NCI-H345 treated with DMSO at 0.1 percent for 48 hours (cell line): ENCODE data around the gene MPP3.

Experiments
- DNase-seq: peaks from one replicate; lab custom pipeline; 2025; ENCODE audit not compliant: unreplicated experiment; lab: John Stamatoyannopoulos, UW

Gene MPP3

DNA sequence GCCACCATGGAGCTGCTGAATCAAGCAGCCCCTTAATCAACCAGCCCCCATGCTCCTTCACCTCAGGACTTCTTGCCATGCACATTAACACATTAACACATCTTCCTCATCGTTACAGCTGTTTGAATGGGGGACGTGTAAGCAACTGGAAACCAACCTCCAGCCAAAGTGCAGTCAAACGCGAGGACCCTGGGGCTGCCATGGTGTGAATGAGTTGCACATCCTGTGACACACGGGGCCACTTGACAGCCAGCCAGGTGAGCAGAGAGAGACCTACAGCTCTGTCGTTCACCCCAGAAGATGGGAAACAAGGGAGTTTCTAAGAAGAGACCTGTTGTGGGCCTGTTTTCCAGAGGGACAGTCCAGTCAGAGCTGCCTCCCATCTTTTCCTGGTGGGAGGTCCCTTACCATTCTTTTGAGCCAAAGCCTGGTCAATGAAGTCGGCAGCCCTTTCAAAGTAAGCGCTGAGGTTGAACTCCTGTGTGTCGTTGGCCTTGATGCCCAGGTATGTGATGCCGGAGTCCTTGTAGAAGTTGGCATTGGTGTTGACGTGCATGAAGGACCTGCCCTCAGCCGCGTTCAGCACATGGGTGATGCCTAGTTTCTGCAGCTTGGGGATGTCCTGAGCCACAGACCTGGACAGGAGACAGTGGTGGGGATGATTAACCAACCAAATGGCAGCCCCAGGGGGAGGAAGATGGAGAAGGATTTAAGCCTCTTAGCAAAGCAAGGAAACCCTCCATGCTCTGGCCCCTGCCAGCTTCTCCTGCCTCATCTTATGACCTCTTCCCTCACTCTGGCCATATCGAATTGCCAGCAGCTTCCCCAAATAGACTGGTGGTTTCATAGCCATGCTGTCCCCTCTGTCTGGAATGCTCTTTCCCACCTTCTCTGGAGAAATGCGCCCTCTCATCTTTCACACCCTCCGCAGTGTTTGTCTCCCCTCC lies 58.4 kb downstream of the MPP3 start:
- no peak for DNase-seq

DNA sequence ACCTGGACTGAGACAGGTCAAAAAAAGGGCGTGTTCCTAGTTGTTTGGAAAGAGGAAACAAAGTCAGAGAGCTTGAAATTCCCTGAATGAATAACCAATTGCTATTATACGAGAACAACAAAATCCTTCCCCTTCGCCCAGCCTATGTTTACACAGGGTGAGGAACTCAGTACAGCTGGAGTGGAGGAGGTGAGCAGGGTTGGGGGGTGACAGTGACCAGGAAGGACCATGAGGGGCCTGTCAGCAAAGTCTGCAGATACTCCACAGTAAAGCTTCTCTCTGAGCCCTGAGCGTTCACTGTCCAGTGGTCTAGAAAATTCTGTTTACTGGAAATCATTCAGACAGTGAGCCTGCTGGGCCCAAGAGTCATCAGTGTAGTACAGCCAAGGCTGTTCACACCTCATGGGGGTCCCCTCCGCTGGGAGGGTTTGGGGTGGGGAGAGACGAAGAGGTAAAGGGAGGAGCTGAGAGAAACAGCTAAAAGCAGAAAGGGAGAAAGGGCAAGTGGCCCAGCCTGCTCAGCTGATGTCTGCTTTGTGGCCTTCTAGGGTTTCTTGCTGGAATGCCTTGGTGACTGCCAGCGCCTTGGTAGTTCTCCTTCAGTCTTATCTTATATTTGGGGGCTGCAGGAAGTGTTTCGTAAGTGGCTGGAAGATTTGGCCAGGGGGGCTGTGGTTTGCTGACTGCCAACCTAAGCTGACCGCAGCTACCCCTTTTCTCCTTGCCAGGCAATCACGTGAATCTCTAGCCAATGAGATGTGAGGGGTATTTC lies 59.9 kb downstream of the MPP3 start:
- DNase-seq = no peak

DNA sequence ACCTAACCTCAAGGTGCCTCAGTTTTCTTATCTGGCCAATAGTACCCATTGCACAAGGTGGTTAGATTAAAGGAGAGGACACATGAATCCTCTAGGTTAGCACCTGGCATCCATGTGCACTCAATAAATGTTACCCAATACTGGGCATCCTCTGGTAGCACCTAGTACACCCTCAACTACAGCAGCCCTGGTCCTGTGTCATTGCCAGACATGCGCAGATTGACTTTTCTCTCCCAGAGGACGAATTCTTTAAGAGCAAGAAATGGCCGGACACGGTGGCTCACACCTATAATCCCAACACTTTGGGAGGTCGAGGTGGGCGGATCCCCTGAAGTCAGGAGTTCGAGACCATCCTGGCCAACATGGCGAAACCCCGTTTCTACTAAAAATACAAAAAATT lies 61.5 kb downstream of the MPP3 start:
- no peak for DNase-seq

DNA sequence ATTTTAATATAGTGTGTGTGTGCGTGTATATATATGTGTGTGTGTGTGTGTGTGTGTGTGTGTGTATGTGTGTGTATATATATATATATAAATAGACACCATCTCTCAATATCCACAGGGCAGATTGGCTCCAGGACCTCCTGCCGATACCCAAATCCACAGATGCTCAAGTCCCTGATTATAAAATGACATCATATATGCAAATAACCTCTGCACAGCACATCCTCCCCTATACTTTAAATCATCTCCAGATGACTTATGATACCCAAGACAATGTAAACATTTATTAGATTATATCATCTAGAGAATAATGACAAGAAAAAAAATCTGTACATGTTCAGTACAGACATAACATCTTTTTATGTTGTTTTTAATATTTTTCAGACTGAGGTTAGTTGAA lies 62.0 kb downstream of the MPP3 start:
- DNase-seq = no peak

DNA sequence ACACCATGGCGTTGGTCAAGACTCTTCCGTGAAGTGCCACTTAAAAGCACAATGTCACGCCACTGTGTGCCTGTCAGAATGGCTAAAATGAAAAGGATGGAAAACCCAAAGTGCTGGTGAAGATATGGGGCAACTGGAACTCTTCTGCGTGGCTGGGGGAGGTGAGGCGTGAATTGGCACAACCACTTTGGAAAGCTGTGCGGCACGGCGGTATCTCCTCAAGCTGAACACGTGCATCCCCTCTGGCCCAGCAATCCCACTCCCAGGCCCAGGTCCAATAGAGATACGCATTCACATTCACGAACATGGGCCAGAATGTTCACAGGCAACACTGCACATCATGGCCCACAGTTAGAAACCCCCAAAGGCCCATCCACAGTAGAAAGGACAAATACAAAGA lies 63.1 kb downstream of the MPP3 start:
- no peak for DNase-seq

DNA sequence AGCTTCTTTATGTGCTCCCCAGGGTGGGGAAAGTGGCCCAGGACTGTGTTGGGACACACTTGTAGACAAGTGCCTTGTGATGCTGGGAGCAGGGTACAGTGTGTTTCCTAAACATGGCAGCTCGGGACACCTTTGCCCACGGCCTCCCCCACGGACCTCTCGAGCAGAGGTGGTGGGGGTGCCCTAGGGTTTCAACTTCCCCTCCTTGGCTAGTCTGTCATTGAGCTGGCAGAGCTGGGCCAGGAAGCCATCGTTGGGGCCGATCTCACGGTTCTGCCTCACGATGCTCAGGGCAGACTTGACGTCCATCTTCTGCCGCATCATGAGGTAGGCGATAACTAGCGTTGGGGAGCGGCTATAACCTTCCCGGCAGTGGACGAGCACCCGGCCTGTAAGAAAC lies 63.5 kb downstream of the MPP3 start:
- DNase-seq = no peak

DNA sequence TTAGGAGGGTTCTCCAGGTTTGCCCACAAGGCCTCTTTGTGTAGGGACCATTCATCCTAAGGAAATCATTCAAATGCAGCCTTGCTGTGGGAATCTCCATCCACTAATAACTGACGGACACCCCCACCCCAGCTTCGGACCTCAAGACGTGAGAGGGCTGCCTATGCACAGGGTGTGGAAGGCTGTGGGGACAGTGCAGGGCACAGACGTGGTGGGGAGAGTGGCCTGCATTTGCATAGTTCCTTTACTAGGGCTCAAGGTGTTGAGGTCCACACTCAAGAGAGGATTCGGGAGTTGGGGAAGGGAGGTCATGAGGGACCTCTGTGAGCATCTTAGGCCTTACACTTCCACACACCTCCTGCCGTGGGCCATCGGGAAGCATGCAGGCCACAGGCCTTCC lies 64.0 kb downstream of the MPP3 start:
- no peak for DNase-seq

DNA sequence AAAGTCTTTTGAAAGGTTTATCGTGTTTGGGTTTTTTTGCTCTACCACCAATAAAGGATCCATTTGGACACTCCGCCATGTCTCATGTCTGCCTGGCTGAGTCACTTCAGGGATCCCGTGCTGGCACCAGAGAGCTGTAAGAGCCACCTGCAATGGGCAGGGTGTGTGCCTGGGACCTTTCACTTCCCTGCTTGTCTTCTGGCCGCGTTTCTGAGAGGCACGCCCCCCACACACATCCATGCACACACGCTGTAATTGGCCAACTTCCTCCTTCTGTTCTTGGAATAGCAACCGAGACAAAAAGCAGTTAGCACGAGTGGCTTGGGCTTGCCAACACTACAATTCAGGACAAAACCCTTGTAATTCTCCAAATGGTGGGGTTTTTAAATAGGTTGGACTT lies 64.6 kb downstream of the MPP3 start:
- DNase-seq = no peak

DNA sequence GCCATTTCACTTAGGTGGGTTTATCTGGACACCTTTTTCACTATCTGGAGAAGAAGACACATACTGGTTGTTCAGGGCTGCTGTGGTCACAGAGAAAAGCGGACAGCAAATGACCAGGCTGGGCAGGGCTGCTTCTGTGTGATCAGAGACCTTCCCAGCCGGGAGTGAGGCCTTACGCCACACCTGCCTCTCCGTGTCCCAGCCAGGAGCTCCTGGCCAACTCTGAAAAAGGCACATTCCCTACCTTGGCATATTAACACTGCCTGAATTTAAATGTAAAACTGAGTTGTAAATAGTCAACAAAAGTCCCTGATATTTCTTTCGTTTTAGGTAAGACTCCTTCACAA lies 65.3 kb downstream of the MPP3 start:
- no peak for DNase-seq

DNA sequence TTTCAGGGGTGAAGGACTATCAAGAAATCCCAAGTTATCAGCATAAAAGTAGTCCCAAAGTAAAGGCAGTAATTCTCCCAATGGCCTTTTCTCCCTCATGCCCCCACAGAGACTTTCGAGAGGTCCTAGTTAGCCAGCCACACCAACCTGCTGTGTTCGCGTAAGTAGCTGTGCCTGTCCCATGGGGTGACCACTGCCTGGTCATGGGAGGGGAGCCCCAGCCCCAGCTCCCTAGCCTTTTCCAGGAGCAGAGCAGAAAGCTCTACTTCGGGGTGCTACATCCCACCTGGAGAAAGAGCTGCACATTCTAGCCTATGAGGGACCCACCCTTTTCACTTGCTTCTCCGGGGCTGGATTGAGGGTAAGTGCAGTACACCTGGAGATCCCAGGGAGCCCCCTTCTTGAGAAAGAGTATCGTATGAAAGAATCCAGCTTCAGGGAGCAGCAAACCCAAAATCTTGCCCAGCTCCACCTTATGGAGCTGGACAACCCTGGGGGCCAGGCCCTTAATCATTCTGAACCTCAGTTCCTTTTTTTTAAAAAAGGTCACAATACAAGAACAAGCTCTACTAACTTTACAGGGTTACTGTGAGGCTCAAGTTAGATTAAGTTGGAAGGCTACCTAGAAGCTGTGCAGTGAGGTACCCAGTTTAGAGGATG lies 65.8 kb downstream of the MPP3 start:
- DNase-seq = no peak

DNA sequence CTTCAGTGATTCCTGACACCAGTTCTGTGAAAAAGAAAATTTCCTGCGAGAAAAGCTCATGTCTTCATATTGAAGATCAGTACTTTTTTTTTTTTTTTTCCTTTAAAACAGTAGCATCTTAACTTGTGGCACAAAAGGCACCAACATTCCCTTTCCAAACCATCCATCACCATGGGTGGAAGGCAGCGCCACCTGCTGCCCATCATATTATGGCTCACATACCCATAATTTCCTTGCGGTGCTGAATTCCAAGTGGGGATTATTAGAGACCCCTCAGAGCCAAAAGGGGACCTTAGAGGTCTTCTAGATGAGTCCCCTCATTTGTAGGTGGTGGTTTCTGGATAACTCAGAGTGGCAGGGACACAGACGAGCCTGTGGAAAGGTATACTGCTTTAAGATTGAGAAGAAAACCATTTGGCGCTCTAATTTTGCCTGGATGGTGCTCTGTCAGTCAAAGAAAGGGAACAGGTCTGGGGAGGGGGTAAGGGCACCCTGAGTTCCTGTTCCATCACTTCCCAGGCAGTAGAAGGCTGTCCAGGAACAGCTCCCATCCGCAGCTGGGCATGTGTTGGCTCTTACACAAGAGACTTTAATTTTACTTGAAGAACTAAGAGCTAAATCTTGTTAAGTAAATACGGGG lies 66.4 kb downstream of the MPP3 start:
- peak; percentile 18 for DNase-seq

DNA sequence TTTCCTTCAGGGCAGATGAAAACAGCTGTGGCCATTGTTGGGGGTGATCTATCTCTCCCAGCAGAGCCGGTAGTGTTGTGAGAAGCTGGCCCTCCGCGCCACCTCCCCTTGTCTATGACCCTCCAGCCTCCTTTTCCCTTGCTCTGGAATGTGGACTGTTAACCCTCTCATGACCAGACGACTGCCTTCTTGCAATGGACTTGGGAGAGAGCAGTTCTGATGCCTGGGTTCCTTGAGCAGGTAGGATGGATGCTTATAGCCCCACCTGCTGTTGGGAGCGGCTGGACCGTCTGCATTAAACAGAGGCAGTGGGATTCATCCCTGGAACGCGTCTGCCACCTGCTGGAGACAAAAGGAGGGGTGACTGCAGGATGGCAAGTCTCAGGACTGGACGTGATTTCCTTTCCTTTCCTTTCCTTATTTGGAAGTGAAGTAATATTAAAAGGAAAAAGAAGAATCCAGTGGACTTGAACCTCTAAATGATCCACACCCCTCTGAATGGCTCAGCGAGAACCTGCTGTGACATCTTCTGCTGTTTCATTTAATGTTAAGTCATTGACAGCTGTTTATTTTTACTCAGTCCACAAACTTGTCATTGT lies 72.6 kb downstream of the MPP3 start:
- peak; percentile 80 for DNase-seq

DNA sequence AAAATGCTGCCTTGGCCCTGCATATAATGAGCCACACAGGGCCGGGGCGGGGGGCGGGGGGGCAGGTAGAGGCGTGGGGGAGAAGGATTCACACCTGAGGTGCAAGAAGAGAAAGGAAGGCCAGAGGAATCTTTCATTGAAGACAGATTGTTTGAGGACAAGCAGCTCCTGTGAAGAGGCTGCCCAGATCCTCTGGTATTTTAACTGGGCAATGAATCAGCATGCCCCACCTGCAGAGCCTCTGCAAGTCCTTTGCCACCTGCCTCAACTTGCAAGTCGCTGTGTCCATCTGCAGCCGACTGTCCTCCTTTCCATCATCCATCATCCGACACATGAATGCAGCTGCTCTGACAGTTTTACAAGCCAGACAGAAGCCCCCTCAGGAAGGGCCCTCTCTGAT lies 73.1 kb downstream of the MPP3 start:
- no peak for DNase-seq

DNA sequence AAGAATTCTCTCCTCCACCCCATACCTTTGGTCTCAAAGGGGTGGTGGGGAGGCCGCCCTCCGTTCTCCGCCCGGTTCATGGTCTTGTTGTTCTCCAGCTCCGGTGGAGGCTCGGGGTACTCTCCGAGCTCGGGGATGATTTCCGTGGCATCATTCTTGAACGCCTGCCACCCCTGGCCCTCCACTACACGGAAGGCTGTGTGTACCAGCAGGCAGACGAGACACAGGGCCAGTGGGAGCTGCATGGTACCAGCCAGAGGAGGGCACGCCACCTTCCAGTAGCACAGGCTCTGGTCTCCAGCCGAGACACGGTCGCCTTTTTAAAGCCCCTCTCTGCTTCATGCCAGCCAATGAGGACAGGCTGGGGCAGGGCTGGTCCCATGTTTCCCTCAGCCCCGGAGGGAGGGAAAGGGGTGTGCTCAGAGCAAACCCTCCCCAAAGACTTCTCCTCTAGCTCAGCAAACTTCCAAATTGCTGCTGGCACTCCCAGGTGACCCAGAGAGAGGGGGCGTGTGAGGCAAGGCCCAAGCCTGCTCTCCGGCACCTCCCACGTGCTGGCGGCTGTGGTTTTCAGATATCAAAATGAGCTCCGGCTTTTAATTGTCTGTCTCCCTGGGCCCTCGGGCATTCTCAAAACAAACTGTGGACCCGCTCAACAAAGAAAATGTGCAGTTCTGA lies 74.3 kb downstream of the MPP3 start, which contains the start of gene SOST:
Gene SOST, minus strand, starts transcription at position 295 of the 678 bp plus-strand sequence. Its CDS starts 50 bp downstream, at position 245.
- no peak for DNase-seq

DNA sequence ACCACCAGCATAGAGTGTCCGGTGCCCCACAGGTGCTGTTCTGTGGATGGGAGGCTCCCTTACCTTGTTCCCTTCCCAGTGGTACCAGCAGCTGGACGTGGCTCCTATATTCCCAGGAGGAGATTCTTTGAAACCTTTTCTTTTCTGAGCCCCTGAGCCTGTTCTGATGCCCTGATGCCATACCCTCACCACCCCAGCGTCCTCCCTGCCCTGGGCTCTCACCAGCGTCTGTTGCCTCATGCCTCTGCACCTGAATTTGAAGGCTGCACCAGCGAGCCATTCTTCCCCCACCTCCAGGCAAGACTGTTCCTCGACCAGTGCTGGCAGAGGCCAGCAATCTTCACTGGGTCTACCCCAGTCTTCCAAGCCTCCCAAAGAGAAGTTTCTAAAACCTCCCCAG lies 74.9 kb downstream of the MPP3 start:
- no peak for DNase-seq

DNA sequence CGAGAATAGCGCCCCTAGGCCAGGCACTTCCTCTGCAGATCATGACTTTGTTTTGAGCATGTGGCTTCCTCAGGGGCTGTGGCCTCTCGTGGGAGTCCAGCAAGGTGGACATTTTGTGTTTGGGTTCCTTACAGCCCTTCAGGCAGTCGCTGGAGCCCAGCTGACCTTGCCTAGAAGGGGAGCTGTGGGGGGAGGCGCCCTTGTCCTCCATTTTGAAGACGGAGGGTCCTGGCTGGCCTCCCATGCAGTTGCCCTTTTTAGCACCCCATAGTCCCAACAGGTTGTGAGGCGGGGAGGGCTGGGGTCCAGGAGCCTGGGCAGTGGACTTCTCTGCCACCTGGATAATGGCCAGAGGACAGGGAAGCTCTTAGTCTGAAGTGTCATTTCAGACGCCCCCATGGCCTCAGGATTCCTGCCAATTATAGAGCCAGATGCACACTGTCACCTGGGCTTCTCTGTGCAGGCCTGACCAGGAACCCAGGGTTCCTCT lies 75.7 kb downstream of the MPP3 start:
- no peak for DNase-seq

DNA sequence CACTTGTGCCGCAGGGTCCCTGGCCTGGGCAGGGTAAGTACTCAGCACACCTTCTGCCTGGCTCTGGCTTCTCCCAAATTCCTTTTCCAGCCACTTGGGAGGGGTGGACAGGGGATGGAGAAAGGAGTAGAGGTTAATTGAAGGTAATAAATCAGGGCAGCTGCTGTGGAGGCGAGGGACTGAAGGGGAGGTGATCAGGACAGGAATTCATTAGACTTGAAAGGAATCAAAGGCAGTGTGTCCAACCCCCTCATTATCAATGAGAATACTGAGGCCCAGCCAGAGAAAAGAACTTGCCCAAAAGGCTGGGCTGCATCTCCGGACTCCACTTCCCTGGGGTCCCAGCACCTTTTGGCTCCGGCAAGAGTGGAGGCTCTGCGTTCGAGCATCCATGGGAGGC lies 76.7 kb downstream of the MPP3 start:
- no peak for DNase-seq

DNA sequence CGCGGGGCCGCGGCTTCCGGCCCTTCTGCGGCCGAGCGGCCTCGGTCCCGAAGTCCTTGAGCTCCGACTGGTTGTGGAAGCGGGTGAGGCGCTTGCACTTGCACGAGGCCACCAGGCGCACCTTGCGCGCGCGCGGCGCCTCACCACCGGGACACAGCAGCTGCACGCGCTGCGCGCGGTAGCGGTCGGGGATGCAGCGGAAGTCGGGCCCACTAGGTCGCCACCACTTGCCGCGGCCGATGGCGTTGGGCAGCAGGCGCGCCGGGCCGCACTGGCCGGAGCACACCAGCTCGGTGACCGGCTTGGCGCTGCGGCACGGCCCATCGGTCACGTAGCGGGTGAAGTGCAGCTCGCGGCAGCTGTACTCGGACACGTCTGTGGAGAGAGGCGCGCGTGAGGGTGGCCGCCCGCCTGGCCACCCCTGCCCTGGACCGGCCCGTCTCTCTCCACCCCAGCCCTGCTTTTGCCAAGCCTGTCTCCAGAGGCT lies 77.5 kb downstream of the MPP3 start:
- no peak for DNase-seq

DNA sequence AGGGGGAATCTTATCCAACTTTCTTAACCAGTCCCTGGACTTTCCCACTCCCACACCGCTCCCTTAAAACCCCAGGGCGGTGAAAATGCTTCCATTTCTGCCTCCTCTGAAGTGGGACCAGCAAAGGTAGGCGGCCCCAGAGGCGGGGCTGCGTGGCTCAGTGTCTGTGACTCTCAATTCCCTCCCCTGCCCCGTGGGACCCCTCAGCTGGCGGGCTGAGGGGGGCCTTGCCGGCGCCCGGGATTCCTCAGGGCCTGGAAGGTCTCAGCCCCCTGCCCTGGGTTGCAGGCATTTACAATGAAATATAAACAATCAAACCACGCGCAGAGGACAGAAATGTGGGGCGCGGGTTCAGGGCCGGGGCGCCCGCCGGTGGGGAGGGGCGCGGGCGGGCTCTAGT lies 78.0 kb downstream of the MPP3 start:
- no peak for DNase-seq
